GM13976 (cell line): ENCODE results near the gene GSDME.

Experiments
- DNase-seq: peaks from one replicate; pipeline ENCODE4 v3.0.0; 2012; ENCODE audit warnings: low spot score
- in situ Hi-C: fragments of 300-500 bp; cut with MboI; formaldehyde crosslinking; loops from one replicate; pipeline ENCODE4 v1.12.0; 2022; ENCODE audit warnings: low sequenced_read_pairs, mixed read lengths, inconsistent platforms; ENCODE audit not compliant: unreplicated experiment
- TF ChIP-seq, protein P1 (sequence below): IDR thresholded peaks from 2 replicates; pipeline ENCODE4 v1.5.1; 2012; ENCODE audit warnings: borderline replicate concordance, mild to moderate bottlenecking; ENCODE audit not compliant: insufficient read depth; ENCODE audit errors: extremely low read depth, missing control alignments, control extremely low read depth

Gene GSDME

GRCh38 chr7:24657980-24658379, 99.3 kb downstream of the GSDME start:
- in situ Hi-C loops, result loop anchor here (25.0 kb wide), 2 partner anchors 246 to 346 kb away; no protein-coding TSS in a partner anchor
- TF ChIP-seq, protein P1, sequence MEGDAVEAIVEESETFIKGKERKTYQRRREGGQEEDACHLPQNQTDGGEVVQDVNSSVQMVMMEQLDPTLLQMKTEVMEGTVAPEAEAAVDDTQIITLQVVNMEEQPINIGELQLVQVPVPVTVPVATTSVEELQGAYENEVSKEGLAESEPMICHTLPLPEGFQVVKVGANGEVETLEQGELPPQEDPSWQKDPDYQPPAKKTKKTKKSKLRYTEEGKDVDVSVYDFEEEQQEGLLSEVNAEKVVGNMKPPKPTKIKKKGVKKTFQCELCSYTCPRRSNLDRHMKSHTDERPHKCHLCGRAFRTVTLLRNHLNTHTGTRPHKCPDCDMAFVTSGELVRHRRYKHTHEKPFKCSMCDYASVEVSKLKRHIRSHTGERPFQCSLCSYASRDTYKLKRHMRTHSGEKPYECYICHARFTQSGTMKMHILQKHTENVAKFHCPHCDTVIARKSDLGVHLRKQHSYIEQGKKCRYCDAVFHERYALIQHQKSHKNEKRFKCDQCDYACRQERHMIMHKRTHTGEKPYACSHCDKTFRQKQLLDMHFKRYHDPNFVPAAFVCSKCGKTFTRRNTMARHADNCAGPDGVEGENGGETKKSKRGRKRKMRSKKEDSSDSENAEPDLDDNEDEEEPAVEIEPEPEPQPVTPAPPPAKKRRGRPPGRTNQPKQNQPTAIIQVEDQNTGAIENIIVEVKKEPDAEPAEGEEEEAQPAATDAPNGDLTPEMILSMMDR, result no peak
- no peak for DNase-seq

DNA sequence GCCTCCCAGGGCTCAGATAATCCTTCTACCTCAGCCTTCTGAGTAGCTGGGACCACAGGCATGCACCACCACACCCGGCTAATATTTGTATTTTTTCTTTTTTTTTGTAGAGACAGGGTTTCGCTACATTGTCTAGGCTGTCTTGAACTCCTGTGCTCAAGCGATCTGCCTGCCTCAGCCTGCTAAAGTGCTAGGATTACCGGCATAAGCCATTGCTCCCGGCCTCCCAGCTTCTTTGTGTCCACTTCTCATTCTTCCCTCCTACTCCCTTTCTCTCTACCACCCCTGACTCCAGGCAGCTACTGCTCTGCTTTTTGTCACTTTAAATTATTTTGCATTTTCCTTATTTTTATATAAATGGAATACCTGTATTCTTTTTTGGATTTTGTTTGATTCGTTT, 100.7 kb downstream of the GSDME start:
- TF ChIP-seq, protein P1, result no peak
- in situ Hi-C loops, result loop anchor here (25.0 kb wide), 2 partner anchors 244 to 344 kb away; no protein-coding TSS in a partner anchor
- no peak for DNase-seq

GRCh38 chr7:24654305-24654704, 103.0 kb downstream of the GSDME start:
- TF ChIP-seq, protein P1, result no peak
- in situ Hi-C loops, result loop anchor here (25.0 kb wide), 2 partner anchors 242 to 342 kb away; no protein-coding TSS in a partner anchor
- DNase-seq, result no peak

DNA sequence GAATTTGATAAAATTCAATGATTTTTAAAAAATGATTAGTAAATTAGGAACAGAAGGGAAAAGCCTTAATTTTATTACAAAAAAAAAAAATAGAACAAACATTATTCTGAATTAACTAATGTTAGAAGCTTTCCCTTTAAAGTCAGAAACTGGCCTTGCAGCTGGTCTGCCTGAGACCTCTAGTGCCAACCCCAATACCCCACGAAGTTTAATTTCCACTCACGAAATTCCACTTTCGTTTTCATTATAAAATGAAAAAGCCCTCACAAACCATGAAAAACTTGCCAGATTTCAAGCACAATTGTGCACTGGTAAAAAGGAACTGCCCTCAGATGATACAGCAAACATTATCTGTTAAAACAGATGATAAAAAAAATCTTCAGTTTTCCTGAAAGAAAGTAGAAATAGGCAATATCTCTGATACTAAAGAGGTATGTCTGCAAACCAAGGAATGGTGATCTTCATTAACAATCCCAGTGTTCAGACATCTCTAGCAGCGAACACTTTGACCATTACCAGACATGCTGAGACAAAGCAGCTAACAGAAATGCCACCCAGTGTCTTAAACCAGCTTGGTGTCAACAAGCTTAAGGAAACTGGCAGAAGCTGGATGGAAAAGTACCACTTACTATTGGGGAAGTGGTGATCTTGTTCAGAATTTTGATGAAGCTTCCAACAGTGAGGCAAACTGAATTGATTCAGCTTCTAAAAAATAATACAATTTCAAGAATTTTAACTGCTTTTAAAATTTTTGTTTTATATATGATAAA, 103.8 kb downstream of the GSDME start:
- in situ Hi-C loops, result loop anchor here (25.0 kb wide), 2 partner anchors 241 to 341 kb away; no protein-coding TSS in a partner anchor
- DNase-seq, result no peak
- TF ChIP-seq, protein P1, result no peak

- TF ChIP-seq, protein P1, result no peak
- in situ Hi-C loops, result loop anchor here (25.0 kb wide), 2 partner anchors 240 to 340 kb away; no protein-coding TSS in a partner anchor
- DNase-seq, result no peak
Measured at GRCh38 chr7:24652251-24652939, 104.9 kb downstream of the GSDME start.
